ENCODE measurements around the gene KLF11. TPM values are rescaled to one million over a fixed set of nuclear protein-coding genes. Genes with fewer than 3 reads are reported as not detected.
"Not testable (repeated sequence)": the region's sequence is repeated elsewhere in the genome, so short reads cannot be mapped to it uniquely, and the experiment has no call there.

KLF11 gene
- total RNA-seq, 1 experiment from 2014 or later = 10.9 TPM

- no peaks in the 10 kb centered on the region for H3K4me1 ChIP-seq (replicated peaks; ENCODE audit: insufficient read depth)
- H3K9me3 ChIP-seq (ENCODE audit: insufficient read depth, low read depth) = no peaks in the 10 kb centered on the region
- ChIA-PET CTCF (no interaction called here), POLR2A (ENCODE audit: unreplicated experiment) (interaction anchor here (0.7 kb wide), 1 partner anchor 198 kb away, joined by 4 read pairs; no protein-coding TSS in a partner anchor)
- no peaks in the 10 kb centered on the region for H3K27me3 ChIP-seq (ENCODE audit: insufficient read depth, low read depth)
- no peaks in the 10 kb centered on the region for H3K9me2 ChIP-seq (ENCODE audit: insufficient read depth)
- H3K36me3 ChIP-seq (ENCODE audit: low read depth) = no peaks in the 10 kb centered on the region
- no peaks in the 10 kb centered on the region for H4K20me1 ChIP-seq (ENCODE audit: insufficient read depth)
- no peak overlapping the region for H3K4me3 ChIP-seq
- no peaks in the 10 kb centered on the region for H3K79me2 ChIP-seq (ENCODE audit: low read depth)
- H2AFZ ChIP-seq = no peak overlapping the region
- no peak overlapping the region for H3K27ac ChIP-seq
- no TSS peak for BruUV-seq (replicated peaks)
- H3F3A ChIP-seq (ENCODE audit: insufficient read depth, low read depth) = no peaks in the 10 kb centered on the region
- intact Hi-C loops (cut with micrococcal nuclease; ENCODE audit: unreplicated experiment) = no loop called here
- no peak for TF ChIP-seq EZH2 (IDR thresholded peaks at IDR 0.05; ENCODE audit: low read depth)
- TF ChIP-seq, protein P1, sequence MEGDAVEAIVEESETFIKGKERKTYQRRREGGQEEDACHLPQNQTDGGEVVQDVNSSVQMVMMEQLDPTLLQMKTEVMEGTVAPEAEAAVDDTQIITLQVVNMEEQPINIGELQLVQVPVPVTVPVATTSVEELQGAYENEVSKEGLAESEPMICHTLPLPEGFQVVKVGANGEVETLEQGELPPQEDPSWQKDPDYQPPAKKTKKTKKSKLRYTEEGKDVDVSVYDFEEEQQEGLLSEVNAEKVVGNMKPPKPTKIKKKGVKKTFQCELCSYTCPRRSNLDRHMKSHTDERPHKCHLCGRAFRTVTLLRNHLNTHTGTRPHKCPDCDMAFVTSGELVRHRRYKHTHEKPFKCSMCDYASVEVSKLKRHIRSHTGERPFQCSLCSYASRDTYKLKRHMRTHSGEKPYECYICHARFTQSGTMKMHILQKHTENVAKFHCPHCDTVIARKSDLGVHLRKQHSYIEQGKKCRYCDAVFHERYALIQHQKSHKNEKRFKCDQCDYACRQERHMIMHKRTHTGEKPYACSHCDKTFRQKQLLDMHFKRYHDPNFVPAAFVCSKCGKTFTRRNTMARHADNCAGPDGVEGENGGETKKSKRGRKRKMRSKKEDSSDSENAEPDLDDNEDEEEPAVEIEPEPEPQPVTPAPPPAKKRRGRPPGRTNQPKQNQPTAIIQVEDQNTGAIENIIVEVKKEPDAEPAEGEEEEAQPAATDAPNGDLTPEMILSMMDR (conservative IDR thresholded peaks at IDR 0.05) = no peak
- DNase-seq = no peak
- H3K4me2 ChIP-seq = no peak overlapping the region
These were observed 46.3 kb downstream of the KLF11 start for GRCh38 chr2:10089565-10090190.

DNA sequence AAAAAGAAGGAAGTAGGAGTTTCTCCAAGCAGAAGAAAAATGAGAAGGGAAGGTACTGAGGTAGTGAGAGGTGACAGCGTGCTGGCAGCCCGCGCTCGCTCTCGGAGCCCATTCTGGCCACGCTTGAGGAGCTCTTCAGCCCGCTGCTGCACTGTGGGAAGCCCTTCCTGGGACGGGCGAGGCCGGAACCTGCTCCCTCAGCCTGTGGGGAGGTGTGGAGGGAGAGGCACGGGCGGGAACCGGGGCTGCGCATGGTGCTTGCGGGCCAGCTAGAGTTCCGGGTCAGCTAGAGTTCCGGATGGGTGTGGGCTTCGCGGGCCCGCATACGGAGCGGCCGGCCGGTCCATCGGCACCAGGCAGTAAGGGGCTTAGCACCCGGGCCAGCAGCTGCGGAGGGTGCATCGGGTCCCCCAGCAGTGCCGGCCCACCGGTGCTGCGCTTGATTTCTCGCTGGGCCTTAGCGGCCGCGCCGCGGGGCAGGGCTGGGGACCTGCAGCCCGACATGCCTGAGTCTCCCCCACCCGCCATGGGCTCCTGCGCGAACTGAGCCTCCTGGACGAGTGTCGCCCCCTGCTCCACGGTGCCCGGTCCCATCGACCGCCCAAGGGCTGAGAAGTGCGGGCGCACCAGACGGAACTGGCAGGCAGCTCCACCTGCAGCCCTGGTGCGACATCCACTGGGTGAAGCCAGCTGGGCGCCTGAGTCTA is 48.0 kb downstream of the KLF11 start:
- TF ChIP-seq, protein P1 (conservative IDR thresholded peaks at IDR 0.05) = no peak
- no peak for TF ChIP-seq EZH2 (IDR thresholded peaks at IDR 0.05; ENCODE audit: low read depth)
- POLR2A ChIA-PET (ENCODE audit: unreplicated experiment) = no interaction called here

GRCh38 chr2:10091889-10092244 is 48.5 kb downstream of the KLF11 start:
- BruUV-seq (replicated peaks); H2AFZ ChIP-seq; H3K27me3 ChIP-seq (ENCODE audit: insufficient read depth, low read depth); H3K27ac ChIP-seq; H3K9me2 ChIP-seq (ENCODE audit: insufficient read depth); intact Hi-C loops (cut with micrococcal nuclease; ENCODE audit: unreplicated experiment); H3K79me2 ChIP-seq (ENCODE audit: low read depth); H3F3A ChIP-seq (ENCODE audit: insufficient read depth, low read depth); POLR2A ChIA-PET (ENCODE audit: unreplicated experiment); H3K4me1 ChIP-seq (replicated peaks; ENCODE audit: insufficient read depth); H4K20me1 ChIP-seq (ENCODE audit: insufficient read depth); H3K4me2 ChIP-seq; H3K4me3 ChIP-seq; CTCF ChIA-PET; H3K36me3 ChIP-seq (ENCODE audit: low read depth); DNase-seq; H3K9me3 ChIP-seq (ENCODE audit: insufficient read depth, low read depth): not testable (repeated sequence)

More for the DNA sequence above, 48.0 kb downstream of the KLF11 start:
- H3K27me3 ChIP-seq (ENCODE audit: insufficient read depth, low read depth) = no peaks in the 10 kb centered on the region
- CTCF ChIA-PET = interaction anchor here (0.6 kb wide), 1 partner anchor 191 kb away, joined by 4 read pairs; no protein-coding TSS in a partner anchor
- H3K4me2 ChIP-seq = no peak overlapping the region
- H3K4me3 ChIP-seq = no peak overlapping the region
- no peaks in the 10 kb centered on the region for H3K9me3 ChIP-seq (ENCODE audit: insufficient read depth, low read depth)
- H3K9me2 ChIP-seq (ENCODE audit: insufficient read depth) = no peaks in the 10 kb centered on the region
- no peaks in the 10 kb centered on the region for H3K4me1 ChIP-seq (replicated peaks; ENCODE audit: insufficient read depth)
- H4K20me1 ChIP-seq (ENCODE audit: insufficient read depth) = no peaks in the 10 kb centered on the region
- no peak for DNase-seq
- no peak overlapping the region for H3K27ac ChIP-seq
- H2AFZ ChIP-seq = no peak overlapping the region
- no TSS peak for BruUV-seq (replicated peaks)
- intact Hi-C loops (cut with micrococcal nuclease; ENCODE audit: unreplicated experiment) = no loop called here
- no peaks in the 10 kb centered on the region for H3K79me2 ChIP-seq (ENCODE audit: low read depth)
- H3K36me3 ChIP-seq (ENCODE audit: low read depth) = no peaks in the 10 kb centered on the region
- no peaks in the 10 kb centered on the region for H3F3A ChIP-seq (ENCODE audit: insufficient read depth, low read depth)

All from PC-9 (cell line).